CD4-positive, alpha-beta T cell treated with Interleukin-17A for 4 hours (primary cell): ENCODE results near the gene BYSL.

Source experiments
- DNase-seq: peaks from one replicate; pipeline ENCODE4 v3.0.0-alpha.2; 2020; ENCODE audit warnings: mixed read lengths

The BYSL gene

GRCh38 chr6:41917528-41917927 is 3.8 kb upstream of the BYSL start:
- no peak for DNase-seq

- DNase-seq, result no peak
Observed at GRCh38 chr6:41921712-41921998, 356 bp downstream of the BYSL start.

GRCh38 chr6:41922154-41922553 is 855 bp downstream of the BYSL start:
- DNase-seq, result no peak

GRCh38 chr6:41927253-41927652 is 6.0 kb downstream of the BYSL start:
- DNase-seq, result no peak

- no peak for DNase-seq
Observed at GRCh38 chr6:41929924-41930323, 8.6 kb downstream of the BYSL start.

GRCh38 chr6:41931792-41932191 is 10.5 kb downstream of the BYSL start:
- DNase-seq, result no peak

GRCh38 chr6:41932378-41932777 is 11.1 kb downstream of the BYSL start:
- DNase-seq, result no peak

- DNase-seq, result no peak
Observed at GRCh38 chr6:41934278-41935192, 13.2 kb downstream of the BYSL start.

- no peak for DNase-seq
Observed at GRCh38 chr6:41935193-41935574, 13.9 kb downstream of the BYSL start.

GRCh38 chr6:41935685-41936072 is 14.4 kb downstream of the BYSL start:
- no peak for DNase-seq

- DNase-seq, result peak; percentile 69
Observed at GRCh38 chr6:41936073-41936837, 15.0 kb downstream of the BYSL start.

- DNase-seq, result no peak
Observed at GRCh38 chr6:41937472-41937860, 16.2 kb downstream of the BYSL start.

GRCh38 chr6:41937861-41938574 is 16.7 kb downstream of the BYSL start:
- peak; percentile 78 for DNase-seq

GRCh38 chr6:41938590-41939175 is 17.4 kb downstream of the BYSL start:
- DNase-seq, result peak; percentile 9

GRCh38 chr6:41939176-41939847 is 18.0 kb downstream of the BYSL start:
- DNase-seq, result peak; percentile 32

- DNase-seq, result peak; percentile 11
Observed at GRCh38 chr6:41939848-41940758, 18.8 kb downstream of the BYSL start.

- DNase-seq, result peak; percentile 63
Observed at GRCh38 chr6:41940759-41941279, 19.5 kb downstream of the BYSL start.

- DNase-seq, result peak; percentile 92
Observed at GRCh38 chr6:41941280-41942066, 20.2 kb downstream of the BYSL start, which contains the start of gene CCND3. TSS of gene CCND3 (minus strand) at chr6:41941808. CDS start at chr6:41941649, 159 bp downstream.

GRCh38 chr6:41942067-41942851 is 21.0 kb downstream of the BYSL start:
- DNase-seq, result peak; percentile 44
